RWPE1 (cell line): ENCODE data around the gene LACTB.
A peak's percentile ranks its signal among the peaks of the same experiment; 100 is the strongest.
"Not testable (repeated sequence)": the region's sequence is repeated elsewhere in the genome, so short reads cannot be mapped to it uniquely, and the experiment has no call there.

Source experiments
- CTCF ChIA-PET: fragments of 350-600 bp; sonication (Branson Sonifier 250); formaldehyde crosslinking; extraction: SDS; loops from one replicate; lab custom pipeline; 2021; lab: Yijun Ruan, JAX
- POLR2A ChIA-PET: fragments of 400-600 bp; formaldehyde crosslinking; extraction: SDS; loops from one replicate; lab custom pipeline; 2020; ENCODE audit warnings: antibody characterized with exemption; ENCODE audit not compliant: low non-redundant PET; lab: Yijun Ruan, JAX
- DNase-seq: peaks from one replicate; pipeline ENCODE4 v3.0.0; 2012; ENCODE audit warnings: low spot score
- H3K27ac ChIP-seq: fragments of 450-650 bp; 2 replicates; pipeline ENCODE4 v1.5.1; 2017
- CTCF ChIP-seq: fragments of 450-650 bp; conservative IDR thresholded peaks from 2 replicates; pipeline ENCODE4 v1.5.1; 2017; ENCODE audit warnings: low read depth, mild to moderate bottlenecking

Gene LACTB

GRCh38 chr15:63093486-63094205 lies 28.0 kb upstream of the LACTB start:
- peak; percentile 70 for DNase-seq
- ChIA-PET CTCF (interaction anchor here (0.6 to 1.6 kb wide), 7 partner anchors 16 to 615 kb away, joined by 3 to 6 read pairs (median 4); no protein-coding TSS in a partner anchor), POLR2A (no interaction called here)
- H3K27ac ChIP-seq, result no peak overlapping the region
- peak; percentile 95 for TF ChIP-seq CTCF

- ChIA-PET CTCF (interaction anchor here (0.7 to 1.2 kb wide), 7 partner anchors 15 to 356 kb away, joined by 3 to 8 read pairs (median 4); no protein-coding TSS in a partner anchor), POLR2A (no interaction called here)
- no peak overlapping the region for H3K27ac ChIP-seq
- no peak for TF ChIP-seq CTCF
- DNase-seq, result no peak
Measured at GRCh38 chr15:63094495-63094931, 27.1 kb upstream of the LACTB start.

- POLR2A ChIA-PET, result no interaction called here
- CTCF ChIA-PET, result no interaction called here
- H3K27ac ChIP-seq, result no peak overlapping the region
- TF ChIP-seq CTCF, result no peak
- no peak for DNase-seq
Measured at GRCh38 chr15:63096178-63096577, 25.5 kb upstream of the LACTB start.

GRCh38 chr15:63098901-63099300 lies 22.8 kb upstream of the LACTB start:
- DNase-seq, CTCF ChIA-PET, H3K27ac ChIP-seq, POLR2A ChIA-PET: not testable (repeated sequence)

GRCh38 chr15:63099581-63099980 lies 22.1 kb upstream of the LACTB start:
- POLR2A ChIA-PET, result interaction anchor here (0.6 kb wide), 1 partner anchor 57 kb away, joined by 3 read pairs; no protein-coding TSS in a partner anchor
- CTCF ChIA-PET, DNase-seq, H3K27ac ChIP-seq: not testable (repeated sequence)

GRCh38 chr15:63103416-63103815 lies 18.2 kb upstream of the LACTB start:
- DNase-seq, result no peak
- CTCF ChIA-PET, result interaction anchor here (0.6 to 0.7 kb wide), 2 partner anchors 186 to 778 kb away, joined by 3 to 5 read pairs; no protein-coding TSS in a partner anchor
- no peak for TF ChIP-seq CTCF

GRCh38 chr15:63104727-63105126 lies 16.9 kb upstream of the LACTB start:
- no peak for DNase-seq
- no peak overlapping the region for H3K27ac ChIP-seq
- TF ChIP-seq CTCF, result no peak
- POLR2A ChIA-PET, result no interaction called here
- CTCF ChIA-PET, result interaction anchor here (0.6 kb wide), 1 partner anchor 247 kb away, joined by 3 read pairs; no protein-coding TSS in a partner anchor

More at GRCh38 chr15:63103416-63103815, 18.2 kb upstream of the LACTB start:
- no peak overlapping the region for H3K27ac ChIP-seq
- POLR2A ChIA-PET, result no interaction called here

- DNase-seq, H3K27ac ChIP-seq, POLR2A ChIA-PET: not testable (repeated sequence)
- CTCF ChIA-PET, result interaction anchor here (0.6 kb wide), 1 partner anchor 248 kb away, joined by 3 read pairs; no protein-coding TSS in a partner anchor
Measured at GRCh38 chr15:63105354-63105753, 16.3 kb upstream of the LACTB start.
